Ectodermal cell (in vitro differentiated cells): ENCODE results near the gene TTC19.
A peak's percentile ranks its signal among the peaks of the same experiment; 100 is the strongest.

ENCODE experiments used
- H3K27ac ChIP-seq: 2 replicates; pipeline ENCODE4 v1.7.0; 2013; ENCODE audit warnings: mild to moderate bottlenecking, low read depth, low read length; ENCODE audit not compliant: insufficient read depth, poor library complexity, severe bottlenecking
- H3K27me3 ChIP-seq: 2 replicates; pipeline ENCODE4 v1.7.0; 2013; ENCODE audit warnings: mild to moderate bottlenecking, low read length; ENCODE audit not compliant: insufficient read depth, control insufficient read depth, poor library complexity, severe bottlenecking
- H3K36me3 ChIP-seq: one replicate; pipeline ENCODE4 v1.7.0; 2013; ENCODE audit warnings: low read length; ENCODE audit not compliant: control insufficient read depth, insufficient read depth
- H3K4me1 ChIP-seq: one replicate; pipeline ENCODE4 v1.7.0; 2013; ENCODE audit warnings: low read length; ENCODE audit not compliant: control insufficient read depth, insufficient read depth
- H3K4me3 ChIP-seq: 2 replicates; pipeline ENCODE4 v1.7.0; 2013; ENCODE audit warnings: low read depth, low read length, control low read depth; ENCODE audit not compliant: insufficient read depth
- H3K9me3 ChIP-seq: 2 replicates; pipeline ENCODE4 v1.7.0; 2013; ENCODE audit warnings: mild to moderate bottlenecking, low read length, moderate library complexity; ENCODE audit not compliant: control insufficient read depth
- WGBS, 2 experiments: methylation state at CpG; one replicate each; pipeline ENCODE4 v1.1.7; 2013; ENCODE audit warnings: missing lambda C conversion rate in 2 of 2; 5-methylcytosine and 5-hydroxymethylcytosine counted together

Gene TTC19

GRCh38 chr17:16001226-16001897 lies 1.7 kb downstream of the TTC19 start:
- Histone ChIP-seq H3K9me3 (no peaks in the 10 kb centered on the region), H3K4me1 (no peaks in the 10 kb centered on the region), H3K27me3 (no peaks in the 10 kb centered on the region), H3K4me3 (peak overlapping the region; percentile 87), H3K27ac (no peak overlapping the region), H3K36me3 (peaks cover 49% of the 10 kb centered on the region)

- Histone ChIP-seq H3K36me3 (peaks cover 56% of the 10 kb centered on the region), H3K27ac (no peak overlapping the region)
- WGBS, 2 experiments, result 92 to 100% methylated on average over 2 of the region's 2 CpGs
Observed at GRCh38 chr17:16002708-16003260, 3.2 kb downstream of the TTC19 start.

GRCh38 chr17:16003841-16004240 lies 4.2 kb downstream of the TTC19 start:
- Histone ChIP-seq H3K9me3 (no peaks in the 10 kb centered on the region), H3K27ac (no peak overlapping the region), H3K4me3 (no peak overlapping the region), H3K27me3 (no peaks in the 10 kb centered on the region), H3K4me1 (no peaks in the 10 kb centered on the region), H3K36me3 (peaks cover 62% of the 10 kb centered on the region)
- 93% methylated on average over 1 of the region's 1 CpG for WGBS, 2 experiments

More at GRCh38 chr17:16002708-16003260, 3.2 kb downstream of the TTC19 start:
- H3K4me1 ChIP-seq, result no peaks in the 10 kb centered on the region
- no peaks in the 10 kb centered on the region for H3K9me3 ChIP-seq
- no peaks in the 10 kb centered on the region for H3K27me3 ChIP-seq
- no peak overlapping the region for H3K4me3 ChIP-seq

- Histone ChIP-seq H3K4me1 (no peaks in the 10 kb centered on the region), H3K4me3 (no peak overlapping the region), H3K9me3 (no peaks in the 10 kb centered on the region), H3K27me3 (no peaks in the 10 kb centered on the region), H3K36me3 (peaks cover 62% of the 10 kb centered on the region), H3K27ac (no peak overlapping the region)
- WGBS, 2 experiments, result 97 to 98% methylated on average over 1 of the region's 1 CpG
Observed at GRCh38 chr17:16005636-16006035, 6.0 kb downstream of the TTC19 start.

GRCh38 chr17:16007439-16007838 lies 7.8 kb downstream of the TTC19 start:
- H3K27ac ChIP-seq, result no peak overlapping the region
- peaks cover 49% of the 10 kb centered on the region for H3K36me3 ChIP-seq

DNA sequence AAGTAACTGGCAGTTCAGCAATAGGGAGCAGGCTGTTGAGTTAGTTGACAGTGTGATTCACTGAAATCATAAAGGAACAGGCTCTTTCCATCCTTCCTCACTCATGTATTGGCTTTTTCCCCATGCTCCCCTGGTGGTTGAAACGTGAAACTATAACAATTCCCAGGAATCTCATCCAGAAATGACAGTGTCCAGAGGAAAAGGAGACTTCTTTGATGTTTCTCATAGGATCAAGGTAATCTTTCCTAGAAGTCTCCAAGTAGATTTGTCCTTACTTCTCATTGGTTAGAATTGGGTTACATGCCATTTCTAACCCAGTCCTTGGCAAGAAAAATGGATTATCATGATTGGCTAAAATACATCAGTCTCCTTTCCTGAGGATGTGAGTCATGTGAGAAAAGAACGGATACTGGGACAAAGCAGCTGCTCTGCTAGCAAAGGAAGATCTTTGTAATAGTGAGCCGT lies 14.4 kb downstream of the TTC19 start:
- Histone ChIP-seq H3K4me1 (no peaks in the 10 kb centered on the region), H3K36me3 (peaks cover 3% of the 10 kb centered on the region)

More at GRCh38 chr17:16007439-16007838, 7.8 kb downstream of the TTC19 start:
- 96 to 99% methylated on average over 3 of the region's 3 CpGs for WGBS, 2 experiments
- no peaks in the 10 kb centered on the region for H3K27me3 ChIP-seq
- H3K4me1 ChIP-seq, result no peaks in the 10 kb centered on the region
- no peaks in the 10 kb centered on the region for H3K9me3 ChIP-seq
- no peak overlapping the region for H3K4me3 ChIP-seq

GRCh38 chr17:16019347-16019746 lies 19.7 kb downstream of the TTC19 start:
- no peaks in the 10 kb centered on the region for H3K9me3 ChIP-seq
- peaks cover 4% of the 10 kb centered on the region for H3K36me3 ChIP-seq
- no peak overlapping the region for H3K27ac ChIP-seq
- WGBS, 2 experiments, result 100% methylated on average over 1 of the region's 1 CpG
- H3K27me3 ChIP-seq, result no peaks in the 10 kb centered on the region
- no peak overlapping the region for H3K4me3 ChIP-seq
- no peaks in the 10 kb centered on the region for H3K4me1 ChIP-seq

More for the DNA sequence above, 14.4 kb downstream of the TTC19 start:
- Histone ChIP-seq H3K27ac (no peak overlapping the region), H3K9me3 (no peaks in the 10 kb centered on the region), H3K4me3 (no peak overlapping the region), H3K27me3 (no peaks in the 10 kb centered on the region)
- 74 to 97% methylated on average over 2 to 3 of the region's 3 CpGs for WGBS, 2 experiments

- WGBS, 2 experiments, result 89 to 90% methylated on average over 3 to 4 of the region's 4 CpGs
- H3K4me3 ChIP-seq, result no peak overlapping the region
- peaks cover 30% of the 10 kb centered on the region for H3K36me3 ChIP-seq
Observed at GRCh38 chr17:16023881-16024280, 24.3 kb downstream of the TTC19 start.

GRCh38 chr17:16025202-16025601 lies 25.6 kb downstream of the TTC19 start:
- no peaks in the 10 kb centered on the region for H3K9me3 ChIP-seq
- H3K36me3 ChIP-seq, result peaks cover 38% of the 10 kb centered on the region
- H3K27ac ChIP-seq, result no peak overlapping the region
- H3K4me3 ChIP-seq, result no peak overlapping the region
- WGBS, 2 experiments, result 100% methylated on average over 1 of the region's 1 CpG; no CpG with 5 or more reads in 1 of the 2 experiments
- H3K4me1 ChIP-seq, result no peaks in the 10 kb centered on the region
- H3K27me3 ChIP-seq, result no peaks in the 10 kb centered on the region

More at GRCh38 chr17:16023881-16024280, 24.3 kb downstream of the TTC19 start:
- no peaks in the 10 kb centered on the region for H3K9me3 ChIP-seq
- H3K27ac ChIP-seq, result no peak overlapping the region
- H3K27me3 ChIP-seq, result no peaks in the 10 kb centered on the region
- no peaks in the 10 kb centered on the region for H3K4me1 ChIP-seq

- WGBS, 2 experiments, result 92 to 98% methylated on average over 5 of the region's 5 CpGs
- H3K27ac ChIP-seq, result no peak overlapping the region
Observed at GRCh38 chr17:16026895-16027294, 27.3 kb downstream of the TTC19 start.

More at GRCh38 chr17:16026895-16027294, 27.3 kb downstream of the TTC19 start:
- Histone ChIP-seq H3K4me3 (no peak overlapping the region), H3K36me3 (peaks cover 37% of the 10 kb centered on the region), H3K9me3 (no peaks in the 10 kb centered on the region), H3K27me3 (no peaks in the 10 kb centered on the region), H3K4me1 (no peaks in the 10 kb centered on the region)
